Calu3 (cell line): ENCODE measurements around the gene SPATC1L. TPM values are rescaled to one million over a fixed set of nuclear protein-coding genes. Genes with fewer than 3 reads are reported as not detected.

ENCODE experiments used
- BruUV-seq: library from RNA; stranded (reverse); fragments of 400-500 nt; replicated peaks from 2 replicates; lab custom pipeline; 2021; lab: Mats Ljungman, UMichigan
- CTCF ChIA-PET: fragments of 300-600 bp; sonication (Branson Sonifier 250); formaldehyde crosslinking; loops from one replicate; lab custom pipeline; 2022; ENCODE audit warnings: antibody characterized with exemption; lab: Charles Lee
- DNase-seq: peaks from one replicate; pipeline ENCODE4 v3.0.0; 2022
- H3K27ac Mint-ChIP-seq: one replicate; pipeline ENCODE4 v1.8.0; 2022; ENCODE audit warnings: mixed read lengths; ENCODE audit not compliant: unreplicated experiment
- H3K27me3 Mint-ChIP-seq: one replicate; pipeline ENCODE4 v1.8.0; 2022; ENCODE audit warnings: mixed read lengths; ENCODE audit not compliant: unreplicated experiment
- H3K36me3 Mint-ChIP-seq: one replicate; pipeline ENCODE4 v1.8.0; 2022; ENCODE audit warnings: mild to moderate bottlenecking, moderate library complexity, mixed read lengths; ENCODE audit not compliant: insufficient read depth, unreplicated experiment
- H3K4me1 Mint-ChIP-seq: one replicate; pipeline ENCODE4 v1.8.0; 2022; ENCODE audit warnings: mild to moderate bottlenecking, low read depth, mixed read lengths; ENCODE audit not compliant: unreplicated experiment
- H3K4me3 Mint-ChIP-seq: one replicate; pipeline ENCODE4 v1.8.0; 2022; ENCODE audit warnings: mild to moderate bottlenecking, low read depth, moderate library complexity, mixed read lengths; ENCODE audit not compliant: unreplicated experiment
- H3K9me3 Mint-ChIP-seq: one replicate; pipeline ENCODE4 v1.8.0; 2022; ENCODE audit warnings: low read depth, mixed read lengths; ENCODE audit not compliant: unreplicated experiment
- CTCF ChIP-seq: fragments of 200-600 bp; IDR thresholded peaks from one replicate; pipeline ENCODE4 v1.8.0; 2022; ENCODE audit warnings: antibody characterized with exemption; ENCODE audit not compliant: unreplicated experiment
- intact Hi-C: fragments of 100-400 bp; cut with micrococcal nuclease; formaldehyde crosslinking; loops from one replicate; pipeline ENCODE4 v1.10.0; 2022; ENCODE audit not compliant: unreplicated experiment
- total RNA-seq: library from RNA; stranded (reverse); gene quantifications from 2 replicates; pipeline ENCODE4 v1.2.3, GENCODE V29; 2022

SPATC1L gene
- total RNA-seq, 1 experiment from 2014 or later: 4.4 TPM

- Mint-ChIP-seq H3K36me3 (peaks cover under 1% of the 10 kb centered on the region), H3K27ac (no peak overlapping the region), H3K27me3 (peaks cover 15% of the 10 kb centered on the region), H3K4me3 (no peak overlapping the region), H3K4me1 (peaks cover under 1% of the 10 kb centered on the region), H3K9me3 (no peaks in the 10 kb centered on the region)
- DNase-seq: no peak
- intact Hi-C loops: no loop called here
- CTCF ChIA-PET: no interaction called here
- no TSS peak for BruUV-seq
- no peak for TF ChIP-seq CTCF
These were observed 45.8 kb downstream of the SPATC1L start for GRCh38 chr21:46138383-46138970.

- no TSS peak for BruUV-seq
- no peak for DNase-seq
- Mint-ChIP-seq H3K27ac (no peak overlapping the region), H3K9me3 (no peaks in the 10 kb centered on the region), H3K4me1 (no peaks in the 10 kb centered on the region), H3K27me3 (peaks cover 15% of the 10 kb centered on the region), H3K36me3 (no peaks in the 10 kb centered on the region), H3K4me3 (no peak overlapping the region)
- CTCF ChIA-PET: no interaction called here
- intact Hi-C loops: no loop called here
- no peak for TF ChIP-seq CTCF
These were observed 46.4 kb downstream of the SPATC1L start for GRCh38 chr21:46137908-46138307.

- no peaks in the 10 kb centered on the region for H3K4me1 Mint-ChIP-seq
- peaks cover 15% of the 10 kb centered on the region for H3K27me3 Mint-ChIP-seq
- no TSS peak for BruUV-seq
- H3K9me3 Mint-ChIP-seq: no peaks in the 10 kb centered on the region
- H3K4me3 Mint-ChIP-seq: no peak overlapping the region
- no peak for TF ChIP-seq CTCF
- H3K27ac Mint-ChIP-seq: no peak overlapping the region
- H3K36me3 Mint-ChIP-seq: no peaks in the 10 kb centered on the region
- DNase-seq: no peak
- CTCF ChIA-PET: no interaction called here
- intact Hi-C loops: no loop called here
These were observed 47.4 kb downstream of the SPATC1L start for GRCh38 chr21:46136739-46137349.

- TF ChIP-seq CTCF: no peak
- Mint-ChIP-seq H3K4me3 (no peak overlapping the region), H3K9me3 (no peaks in the 10 kb centered on the region)
These were observed 48.4 kb downstream of the SPATC1L start for GRCh38 chr21:46135782-46136395.

More at GRCh38 chr21:46135782-46136395, 48.4 kb downstream of the SPATC1L start:
- Mint-ChIP-seq H3K27ac (no peak overlapping the region), H3K27me3 (peaks cover 12% of the 10 kb centered on the region), H3K36me3 (no peaks in the 10 kb centered on the region), H3K4me1 (no peaks in the 10 kb centered on the region)
- no TSS peak for BruUV-seq
- no peak for DNase-seq
- CTCF ChIA-PET: no interaction called here
- intact Hi-C loops: no loop called here
